ENCODE results near the gene PIP5KL1. TPM values are rescaled to one million over a fixed set of nuclear protein-coding genes. Genes with fewer than 3 reads are reported as not detected.

The PIP5KL1 gene
- total and polyA plus RNA-seq, 2 of the 4 experiments (the other 2 are of a cell fraction), result 0.36 to 3.6 TPM

DNA sequence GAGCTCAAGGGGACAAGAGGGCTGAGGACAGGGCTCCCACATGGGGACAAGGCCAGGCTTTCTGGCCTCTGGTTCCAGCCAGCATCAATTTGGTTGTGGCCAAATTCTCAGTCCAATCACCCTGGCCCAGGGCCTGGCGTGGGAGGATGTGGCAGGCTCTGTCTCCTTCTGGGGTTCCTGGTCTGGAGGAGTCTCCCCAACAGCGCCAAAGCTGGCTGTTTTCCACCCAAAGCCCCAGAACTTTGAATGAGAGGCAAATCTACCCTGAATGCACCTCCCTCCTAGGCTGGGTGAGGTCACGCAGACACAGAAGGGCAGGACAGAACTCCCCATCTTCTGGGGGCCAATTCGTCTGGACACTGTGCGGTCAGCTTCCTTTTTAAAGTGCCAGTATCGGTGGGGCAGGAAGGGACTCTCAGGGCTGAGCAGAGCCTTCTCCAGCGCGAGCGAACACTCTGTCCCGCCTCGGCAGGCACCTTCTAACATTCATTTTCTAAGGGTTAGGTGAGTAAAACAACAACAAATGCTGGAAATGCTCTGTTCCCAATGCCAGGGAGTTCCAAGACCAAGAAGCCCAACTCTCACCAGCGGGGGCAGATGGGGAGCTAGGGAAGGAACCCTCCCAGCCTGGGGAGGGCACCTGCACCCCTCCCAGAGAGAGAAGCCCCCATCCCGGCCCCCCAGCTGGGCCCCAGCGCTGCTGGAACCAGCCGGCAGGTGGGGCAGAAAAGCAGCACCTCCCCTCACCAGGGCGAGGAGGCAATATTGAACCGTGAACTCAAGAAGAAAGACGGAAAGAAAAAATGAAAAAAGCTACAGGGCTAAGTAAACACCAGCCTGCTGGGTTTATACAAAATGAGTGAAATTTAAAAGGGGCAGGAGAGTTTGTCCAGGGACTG is 10.7 kb upstream of the PIP5KL1 start:
- in situ Hi-C loops (cut with MboI; ENCODE audit: low sequenced_read_pairs), result no loop called here
- TF ChIP-seq BHLHE40 (IDR thresholded peaks at IDR 0.05; ENCODE audit: low read depth, low read length) (no peak), MAZ (IDR thresholded peaks at IDR 0.05; ENCODE audit: borderline replicate concordance, low read depth, low read length) (no peak), NFE2L2 (IDR thresholded peaks at IDR 0.05; ENCODE audit: low read depth, low read length) (no peak), POLR2A (IDR thresholded peaks at IDR 0.05; ENCODE audit: low read depth, low read length) (no peak), RFX5 (IDR thresholded peaks at IDR 0.05; ENCODE audit: low read depth, low read length) (no peak), CHD1 (IDR thresholded peaks at IDR 0.05; ENCODE audit: low read depth, low read length) (no peak), SMC3 (IDR thresholded peaks at IDR 0.05; ENCODE audit: low read depth, low read length) (no peak), FOS (IDR thresholded peaks at IDR 0.05; ENCODE audit: low read depth, low read length) (no peak), MXI1 (IDR thresholded peaks at IDR 0.05; ENCODE audit: borderline replicate concordance, low read depth, low read length) (no peak), MAFK (IDR thresholded peaks at IDR 0.05; ENCODE audit: low read depth, low read length) (no peak), CEBPB (IDR thresholded peaks at IDR 0.05; ENCODE audit: low read depth, low read length) (no peak)
- TF ChIP-seq, protein P1, sequence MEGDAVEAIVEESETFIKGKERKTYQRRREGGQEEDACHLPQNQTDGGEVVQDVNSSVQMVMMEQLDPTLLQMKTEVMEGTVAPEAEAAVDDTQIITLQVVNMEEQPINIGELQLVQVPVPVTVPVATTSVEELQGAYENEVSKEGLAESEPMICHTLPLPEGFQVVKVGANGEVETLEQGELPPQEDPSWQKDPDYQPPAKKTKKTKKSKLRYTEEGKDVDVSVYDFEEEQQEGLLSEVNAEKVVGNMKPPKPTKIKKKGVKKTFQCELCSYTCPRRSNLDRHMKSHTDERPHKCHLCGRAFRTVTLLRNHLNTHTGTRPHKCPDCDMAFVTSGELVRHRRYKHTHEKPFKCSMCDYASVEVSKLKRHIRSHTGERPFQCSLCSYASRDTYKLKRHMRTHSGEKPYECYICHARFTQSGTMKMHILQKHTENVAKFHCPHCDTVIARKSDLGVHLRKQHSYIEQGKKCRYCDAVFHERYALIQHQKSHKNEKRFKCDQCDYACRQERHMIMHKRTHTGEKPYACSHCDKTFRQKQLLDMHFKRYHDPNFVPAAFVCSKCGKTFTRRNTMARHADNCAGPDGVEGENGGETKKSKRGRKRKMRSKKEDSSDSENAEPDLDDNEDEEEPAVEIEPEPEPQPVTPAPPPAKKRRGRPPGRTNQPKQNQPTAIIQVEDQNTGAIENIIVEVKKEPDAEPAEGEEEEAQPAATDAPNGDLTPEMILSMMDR (conservative IDR thresholded peaks at IDR 0.05; ENCODE audit: low read depth, low read length), result no peak
- TF ChIP-seq, protein P2, sequence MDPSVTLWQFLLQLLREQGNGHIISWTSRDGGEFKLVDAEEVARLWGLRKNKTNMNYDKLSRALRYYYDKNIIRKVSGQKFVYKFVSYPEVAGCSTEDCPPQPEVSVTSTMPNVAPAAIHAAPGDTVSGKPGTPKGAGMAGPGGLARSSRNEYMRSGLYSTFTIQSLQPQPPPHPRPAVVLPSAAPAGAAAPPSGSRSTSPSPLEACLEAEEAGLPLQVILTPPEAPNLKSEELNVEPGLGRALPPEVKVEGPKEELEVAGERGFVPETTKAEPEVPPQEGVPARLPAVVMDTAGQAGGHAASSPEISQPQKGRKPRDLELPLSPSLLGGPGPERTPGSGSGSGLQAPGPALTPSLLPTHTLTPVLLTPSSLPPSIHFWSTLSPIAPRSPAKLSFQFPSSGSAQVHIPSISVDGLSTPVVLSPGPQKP (IDR thresholded peaks at IDR 0.05; ENCODE audit: borderline replicate concordance, low read depth, low read length), result no peak
- TF ChIP-seq, protein P3, sequence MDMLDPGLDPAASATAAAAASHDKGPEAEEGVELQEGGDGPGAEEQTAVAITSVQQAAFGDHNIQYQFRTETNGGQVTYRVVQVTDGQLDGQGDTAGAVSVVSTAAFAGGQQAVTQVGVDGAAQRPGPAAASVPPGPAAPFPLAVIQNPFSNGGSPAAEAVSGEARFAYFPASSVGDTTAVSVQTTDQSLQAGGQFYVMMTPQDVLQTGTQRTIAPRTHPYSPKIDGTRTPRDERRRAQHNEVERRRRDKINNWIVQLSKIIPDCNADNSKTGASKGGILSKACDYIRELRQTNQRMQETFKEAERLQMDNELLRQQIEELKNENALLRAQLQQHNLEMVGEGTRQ (IDR thresholded peaks at IDR 0.05; ENCODE audit: low read depth, low read length), result no peak

More for the DNA sequence above, 10.7 kb upstream of the PIP5KL1 start:
- Histone ChIP-seq H2BK120ac (ENCODE audit: low read depth, low read length) (no peak overlapping the region), H3K9me3 (ENCODE audit: control insufficient read depth, insufficient read depth, low read length) (no peaks in the 10 kb centered on the region), H3K27ac (ENCODE audit: insufficient read depth, low read length) (no peak overlapping the region), H3K79me1 (ENCODE audit: low read depth in 1 of 2, low read length in 2 of 2) (peaks cover 8 to 19% of the 10 kb centered on the region in 2 experiments; a peak in 3 of 4 replicates), H3K14ac (replicated peaks; ENCODE audit: low read depth, low read length) (no peak overlapping the region), H3K23ac (ENCODE audit: low read depth, low read length) (no peak overlapping the region), H3K36me3 (ENCODE audit: control insufficient read depth, insufficient read depth, low read length) (peaks cover 29% of the 10 kb centered on the region), H3K4ac (ENCODE audit: low read depth, low read length) (no peak overlapping the region), H3K27me3 (ENCODE audit: control insufficient read depth, insufficient read depth, low read length) (no peaks in the 10 kb centered on the region), H2AFZ (replicated peaks; ENCODE audit: low read length, poor library complexity) (no peak overlapping the region), H2BK5ac (ENCODE audit: low read depth, low read length, poor library complexity, severe bottlenecking) (no peak overlapping the region), H3K4me3 (ENCODE audit: insufficient read depth, low read depth, low read length) (no peak overlapping the region), H2BK20ac (ENCODE audit: low read depth, low read length) (no peak overlapping the region), H3K9ac (ENCODE audit: low read depth, low read length) (no peak overlapping the region), H4K91ac (ENCODE audit: insufficient read depth, low read depth, low read length) (no peak overlapping the region), H3K9me1 (ENCODE audit: insufficient read depth, low read length) (peaks cover 10% of the 10 kb centered on the region; the same call in 1 of the 2 replicates), H4K5ac (ENCODE audit: low read depth, low read length) (no peak overlapping the region), H3K4me2 (ENCODE audit: low read depth, low read length) (no peak overlapping the region), H2AK5ac (ENCODE audit: low read depth, low read length) (no peak overlapping the region), H3K56ac (ENCODE audit: extremely low read depth, insufficient read depth, low read length) (no peak overlapping the region), H2BK15ac (ENCODE audit: low read depth, low read length) (no peak overlapping the region), H4K8ac (ENCODE audit: low read depth in 2 of 2, low read length in 2 of 2) (no peak overlapping the region), H3K18ac (ENCODE audit: low read depth, low read length) (no peak overlapping the region), H2AK9ac (replicated peaks; ENCODE audit: low read depth, low read length, poor library complexity) (no peak overlapping the region), H4K20me1 (ENCODE audit: insufficient read depth, low read length) (peaks cover 22% of the 10 kb centered on the region), H3K4me1 (ENCODE audit: control insufficient read depth, insufficient read depth, low read length) (peaks cover 10% of the 10 kb centered on the region)
- no peak for ATAC-seq (ENCODE audit: low read depth)
- intact Hi-C loops (cut with micrococcal nuclease), result loop anchor here (5.0 kb wide), 1 partner anchor 156 kb away; no protein-coding TSS in a partner anchor
- CTCF ChIA-PET, result interaction anchor here (1.6 to 2.8 kb wide), 2 partner anchors 94 to 177 kb away, joined by 3 to 15 read pairs; no protein-coding TSS in a partner anchor
- WGBS, 2 experiments (ENCODE audit: extremely low coverage in 2 of 2, insufficient read length in 1 of 2), result 100% methylated on average over 3 of the region's 18 CpGs; no CpG with 5 or more reads in 1 of the 2 experiments
- BruUV-seq (replicated peaks), result no TSS peak
- POLR2A ChIA-PET (ENCODE audit: unreplicated experiment), result no interaction called here
- no peak for DNase-seq
- dilution Hi-C loops (cut with HindIII; ENCODE audit: low sequenced_read_pairs, unreplicated experiment), result no loop called here

Measured in IMR-90 (cell line).